D341Med (cell line): ENCODE measurements around the gene TXNDC11.

Experiments used
- DNase-seq: peaks from one replicate; pipeline ENCODE4 v3.0.0; 2012; ENCODE audit warnings: low spot score

The TXNDC11 gene

GRCh38 chr16:11630046-11630767 lies 112.5 kb downstream of the TXNDC11 start:
- DNase-seq = no peak
